Measurements from ENCODE around the gene HDGF.
"Not testable (repeated sequence)": the region's sequence is repeated elsewhere in the genome, so short reads cannot be mapped to it uniquely, and the experiment has no call there.

Gene HDGF

GRCh38 chr1:156766298-156767100, 15.0 kb upstream of the HDGF start:
- no peak for DNase-seq

- no peak for DNase-seq
Observed at GRCh38 chr1:156765666-156766065, 14.2 kb upstream of the HDGF start.

GRCh38 chr1:156765136-156765535, 13.7 kb upstream of the HDGF start:
- DNase-seq, result not testable (repeated sequence)

- no peak for DNase-seq
Observed at GRCh38 chr1:156760796-156761104, 9.3 kb upstream of the HDGF start.

GRCh38 chr1:156760092-156760795, 8.8 kb upstream of the HDGF start:
- DNase-seq, result no peak

- DNase-seq, result not testable (repeated sequence)
Observed at GRCh38 chr1:156757572-156758253, 6.2 kb upstream of the HDGF start.

- DNase-seq, result no peak
Observed at GRCh38 chr1:156756355-156756754, 4.9 kb upstream of the HDGF start.

- no peak for DNase-seq
Observed at GRCh38 chr1:156755527-156755950, 4.1 kb upstream of the HDGF start.

- no peak for DNase-seq
Observed at GRCh38 chr1:156754219-156754618, 2.7 kb upstream of the HDGF start.

- no peak for DNase-seq
Observed at GRCh38 chr1:156752843-156753482, 1.5 kb upstream of the HDGF start.

- DNase-seq, result peak; percentile 97
Observed at GRCh38 chr1:156751757-156752481, 444 bp upstream of the HDGF start.

- peak; percentile 50 for DNase-seq
Observed at GRCh38 chr1:156750711-156751450, 594 bp downstream of the HDGF start.

- peak; percentile 51 for DNase-seq
Observed at GRCh38 chr1:156750191-156750672, 1.2 kb downstream of the HDGF start.

GRCh38 chr1:156749419-156750118, 1.9 kb downstream of the HDGF start:
- no peak for DNase-seq

GRCh38 chr1:156748670-156749418, 2.6 kb downstream of the HDGF start:
- no peak for DNase-seq

- DNase-seq, result no peak
Observed at GRCh38 chr1:156747742-156748669, 3.5 kb downstream of the HDGF start.

- peak; percentile 82 for DNase-seq
Observed at GRCh38 chr1:156746728-156747631, 4.5 kb downstream of the HDGF start.

GRCh38 chr1:156746406-156746727, 5.1 kb downstream of the HDGF start:
- peak; percentile 45 for DNase-seq

Measured in CD4-positive, alpha-beta T cell treated with Interleukin-21 for 1 hour (primary cell).